Cardiac muscle cell (in vitro differentiated cells and primary cell): Measurements from ENCODE around the gene NIP7. TPM values are rescaled to one million over a fixed set of nuclear protein-coding genes. Genes with fewer than 3 reads are reported as not detected.

ENCODE experiments used
- DNase-seq, 2 donors: peaks; one replicate each; pipeline versions ENCODE4 v3.0.0 to v3.0.0-alpha.2; 2010 to 2017; ENCODE audit warnings: low read depth in 1 of 2, low spot score in 1 of 2
- H3K27ac ChIP-seq: fragments of 200-600 bp; sonication (generic); 2 replicates; pipeline ENCODE4 v1.5.1; 2016
- H3K27me3 ChIP-seq: fragments of 200-600 bp; sonication (generic); 2 replicates; pipeline ENCODE4 v1.6.0; 2016; ENCODE audit warnings: control low read depth
- H3K36me3 ChIP-seq: fragments of 200-600 bp; sonication (generic); 2 replicates; pipeline ENCODE4 v1.5.1; 2016; ENCODE audit warnings: control low read depth
- H3K4me1 ChIP-seq: fragments of 200-600 bp; sonication (generic); 2 replicates; pipeline ENCODE4 v1.8.1; 2017; ENCODE audit warnings: low read depth, mild to moderate bottlenecking, mixed run types
- H3K4me3 ChIP-seq: fragments of 200-600 bp; sonication (generic); 2 replicates; pipeline ENCODE4 v1.5.1; 2016; ENCODE audit warnings: mild to moderate bottlenecking
- H3K9me3 ChIP-seq: fragments of 200-600 bp; sonication (generic); 2 replicates; pipeline ENCODE4 v1.5.1; 2017; ENCODE audit warnings: low read depth, mild to moderate bottlenecking, control low read depth
- CTCF ChIP-seq: IDR thresholded peaks from 2 replicates; pipeline ENCODE4 v1.5.1; 2012; ENCODE audit warnings: low read depth, mild to moderate bottlenecking, low read length
- polyA plus RNA-seq: library from polyadenylated mRNA; unstranded; fragments of >200 nt; fragmentation: Nextera tagmentation; extraction: Ambion mirVana; gene quantifications from 2 replicates; pipeline ENCODE4 v1.2.1, GENCODE V29; 2016
- total RNA-seq: library from RNA; depleted of rRNA; stranded (reverse); fragments of >200 nt; gene quantifications from 2 replicates; pipeline ENCODE4 v1.2.3, GENCODE V29; 2016

Gene NIP7
- total and polyA plus RNA-seq, 2 experiments from 2014 or later, result 9.5 to 23.6 TPM

GRCh38 chr16:69319826-69320739, 19.5 kb upstream of the NIP7 start:
- Histone ChIP-seq H3K27ac (no peak overlapping the region), H3K4me1 (no peaks in the 10 kb centered on the region), H3K9me3 (no peaks in the 10 kb centered on the region), H3K36me3 (peaks cover 62% of the 10 kb centered on the region), H3K4me3 (no peak overlapping the region), H3K27me3 (no peaks in the 10 kb centered on the region)
- TF ChIP-seq CTCF, result no peak
- no peak for DNase-seq

- no peak for DNase-seq
- no peak overlapping the region for H3K4me3 ChIP-seq
- no peak for TF ChIP-seq CTCF
- no peaks in the 10 kb centered on the region for H3K4me1 ChIP-seq
- H3K9me3 ChIP-seq, result no peaks in the 10 kb centered on the region
- H3K27me3 ChIP-seq, result no peaks in the 10 kb centered on the region
- H3K36me3 ChIP-seq, result peaks cover 67% of the 10 kb centered on the region
- no peak overlapping the region for H3K27ac ChIP-seq
Observed at GRCh38 chr16:69320740-69321073, 18.9 kb upstream of the NIP7 start.

- no peak for DNase-seq
- Histone ChIP-seq H3K4me1 (no peaks in the 10 kb centered on the region), H3K9me3 (no peaks in the 10 kb centered on the region), H3K27ac (no peak overlapping the region), H3K4me3 (no peak overlapping the region), H3K36me3 (peaks cover 66% of the 10 kb centered on the region), H3K27me3 (no peaks in the 10 kb centered on the region)
- TF ChIP-seq CTCF, result no peak
Observed at GRCh38 chr16:69321080-69321479, 18.5 kb upstream of the NIP7 start.

- Histone ChIP-seq H3K9me3 (no peaks in the 10 kb centered on the region), H3K4me3 (no peak overlapping the region), H3K27ac (no peak overlapping the region), H3K27me3 (no peaks in the 10 kb centered on the region), H3K36me3 (peaks cover 58% of the 10 kb centered on the region), H3K4me1 (no peaks in the 10 kb centered on the region)
- no peak for TF ChIP-seq CTCF
- no peak for DNase-seq
Observed at GRCh38 chr16:69322343-69322742, 17.2 kb upstream of the NIP7 start.

GRCh38 chr16:69323415-69323814, 16.2 kb upstream of the NIP7 start:
- no peaks in the 10 kb centered on the region for H3K9me3 ChIP-seq
- H3K4me1 ChIP-seq, result no peaks in the 10 kb centered on the region
- DNase-seq, result no peak
- H3K27me3 ChIP-seq, result no peaks in the 10 kb centered on the region
- H3K4me3 ChIP-seq, result no peak overlapping the region
- TF ChIP-seq CTCF, result no peak
- no peak overlapping the region for H3K27ac ChIP-seq
- peaks cover 55% of the 10 kb centered on the region for H3K36me3 ChIP-seq
